DMS 273 (cell line): ENCODE results near the gene AFM.
"Not testable (repeated sequence)": the region's sequence is repeated elsewhere in the genome, so short reads cannot be mapped to it uniquely, and the experiment has no call there.

Experiments
- DNase-seq: peaks from one replicate; lab custom pipeline; 2025; ENCODE audit not compliant: unreplicated experiment; lab: John Stamatoyannopoulos, UW

Gene AFM

DNA sequence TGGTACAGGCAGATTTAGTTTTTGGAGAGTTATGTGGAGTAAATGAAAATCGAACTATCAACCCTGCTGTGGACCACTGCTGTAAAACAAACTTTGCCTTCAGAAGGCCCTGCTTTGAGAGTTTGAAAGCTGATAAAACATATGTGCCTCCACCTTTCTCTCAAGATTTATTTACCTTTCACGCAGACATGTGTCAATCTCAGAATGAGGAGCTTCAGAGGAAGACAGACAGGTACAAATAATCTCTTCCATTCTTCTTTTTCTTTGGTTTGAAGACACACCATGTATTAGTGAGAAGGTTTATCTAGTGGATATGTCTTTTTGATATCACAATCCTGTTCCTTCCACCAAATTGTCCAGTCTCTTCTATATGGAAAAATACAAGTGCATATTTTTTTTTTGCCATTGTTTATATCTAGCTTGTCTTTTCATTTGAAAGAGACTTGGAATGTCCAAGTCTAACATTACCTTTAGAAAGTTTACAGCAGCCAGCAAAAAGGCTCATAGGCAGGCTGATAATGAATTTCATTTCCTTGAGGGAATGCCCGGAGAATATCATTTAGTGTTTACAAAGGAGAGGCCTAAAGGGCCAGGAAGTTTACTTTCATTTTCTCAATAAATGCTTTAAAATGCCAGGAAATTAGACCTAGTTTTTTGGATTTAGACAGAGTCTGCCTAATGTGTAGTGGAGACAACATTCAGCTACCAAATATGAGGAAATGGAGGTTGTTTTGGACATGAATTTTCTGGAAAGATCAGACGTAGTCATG, 18.6 kb downstream of the AFM start:
- no peak for DNase-seq

DNA sequence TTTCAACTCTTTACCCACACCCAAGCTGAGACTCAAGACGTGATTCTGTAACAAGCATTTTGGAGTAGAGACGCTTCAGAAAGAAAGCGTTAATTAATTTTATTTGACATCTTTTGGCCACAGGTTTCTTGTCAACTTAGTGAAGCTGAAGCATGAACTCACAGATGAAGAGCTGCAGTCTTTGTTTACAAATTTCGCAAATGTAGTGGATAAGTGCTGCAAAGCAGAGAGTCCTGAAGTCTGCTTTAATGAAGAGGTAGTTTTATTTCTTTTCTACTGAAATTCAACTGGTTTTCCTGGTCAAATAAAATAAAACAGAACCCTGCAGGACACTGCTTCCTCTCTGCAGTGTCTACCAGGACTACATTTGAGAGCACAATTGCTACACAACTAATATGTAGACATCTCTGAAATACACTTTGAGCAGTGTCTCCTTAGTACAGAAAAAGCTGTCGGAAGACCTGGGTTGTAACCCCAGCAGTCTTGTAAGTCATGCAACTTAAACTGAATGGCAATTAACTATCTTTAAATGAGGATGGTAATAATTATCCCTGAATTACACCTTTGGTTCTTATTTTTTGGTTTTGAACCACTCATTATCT, 20.2 kb downstream of the AFM start:
- DNase-seq: no peak

DNA sequence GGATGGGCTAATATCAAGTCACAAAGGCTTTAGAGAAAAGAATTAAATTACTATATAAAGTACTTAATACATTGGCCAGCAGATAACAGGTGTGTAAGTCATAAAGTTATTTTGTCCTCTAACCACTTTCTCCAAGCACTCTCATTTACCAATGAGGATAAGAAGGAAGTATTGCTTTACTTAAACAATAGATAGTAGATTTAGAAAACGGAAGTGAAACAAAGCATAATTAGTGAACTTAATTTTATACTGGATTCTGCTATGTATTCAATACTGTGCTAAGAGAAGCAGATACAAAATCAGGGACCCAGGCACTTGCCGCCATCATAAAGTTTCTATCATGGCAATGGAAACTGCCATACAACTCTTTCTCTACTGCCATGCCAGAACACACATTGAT, 24.0 kb downstream of the AFM start:
- no peak for DNase-seq

DNA sequence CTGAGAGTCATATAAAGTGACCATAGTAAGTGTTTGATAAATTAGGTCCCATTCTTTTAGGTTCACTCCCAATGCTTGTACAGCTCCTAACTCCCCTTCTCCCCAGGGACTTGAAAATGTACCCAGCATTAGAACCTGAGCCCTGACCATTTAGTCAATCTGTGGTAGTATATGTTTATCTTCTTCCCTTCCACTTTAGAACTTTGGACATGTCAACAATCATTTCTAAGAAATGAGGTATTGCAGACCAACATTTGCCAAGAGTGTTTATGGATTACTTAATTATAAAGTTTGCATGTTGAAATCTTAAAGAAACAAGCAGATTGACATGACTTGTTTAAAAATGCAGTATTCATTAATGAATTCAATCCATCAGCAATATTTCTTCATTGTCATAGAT, 26.0 kb downstream of the AFM start:
- DNase-seq: no peak

DNA sequence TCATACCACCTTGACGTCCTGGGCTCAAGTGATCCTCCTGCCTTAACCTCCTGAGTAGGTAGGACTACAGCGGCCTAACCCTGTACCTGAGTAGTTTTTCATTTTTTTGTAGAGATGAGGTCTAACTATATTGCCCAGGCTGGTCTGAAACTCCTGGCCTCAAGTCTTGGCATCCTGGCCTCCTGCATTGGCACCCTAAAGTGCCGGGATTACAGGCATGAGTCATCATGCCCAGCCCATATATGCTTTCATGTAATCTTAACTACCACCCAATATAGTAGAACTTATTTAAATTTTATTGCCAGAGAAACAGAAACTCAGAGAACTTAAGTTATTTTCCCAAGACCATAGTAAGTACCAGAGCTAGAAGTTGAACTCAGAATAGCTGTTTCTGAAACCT, 27.1 kb downstream of the AFM start:
- no peak for DNase-seq

DNA sequence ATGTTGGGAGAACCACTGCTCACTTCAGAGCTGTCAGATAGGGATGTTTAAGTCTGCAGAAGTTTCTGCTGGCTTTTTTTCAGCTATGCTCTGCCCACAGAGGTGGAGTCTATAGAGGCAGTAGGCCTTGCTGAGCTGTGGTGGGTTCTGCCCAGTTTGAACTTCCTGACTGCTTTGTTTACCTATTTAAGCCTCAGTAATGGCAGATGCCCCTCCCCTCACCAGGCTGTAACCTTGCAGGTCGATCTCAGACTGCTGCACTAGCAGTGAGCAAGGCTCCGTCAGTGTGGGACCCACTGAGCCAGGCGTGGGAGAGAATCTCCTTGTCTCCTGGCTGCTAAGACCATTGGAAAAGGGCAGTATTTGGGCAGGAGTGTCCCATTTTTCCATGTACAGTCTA, 36.8 kb downstream of the AFM start:
- no peak for DNase-seq

DNA sequence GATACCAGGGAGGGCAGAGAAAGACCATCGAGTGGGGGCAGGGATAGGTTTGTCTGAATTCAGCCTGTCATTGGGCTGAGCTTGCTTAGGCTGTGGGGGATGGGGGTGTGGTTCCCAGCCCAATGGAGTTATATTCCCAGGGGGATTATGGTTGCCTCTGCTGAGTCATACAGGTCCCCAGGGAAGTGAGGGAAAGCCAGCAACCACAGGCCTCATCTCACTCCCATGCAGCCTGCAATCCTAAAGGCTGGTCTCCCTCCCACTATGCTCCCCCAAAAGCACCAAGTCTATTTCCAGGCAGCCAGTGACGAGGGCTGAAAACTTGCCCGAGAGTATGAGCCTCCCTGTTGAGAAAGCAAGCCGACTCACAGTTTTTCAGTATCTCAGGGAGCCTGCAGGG, 39.3 kb downstream of the AFM start:
- no peak for DNase-seq

DNA sequence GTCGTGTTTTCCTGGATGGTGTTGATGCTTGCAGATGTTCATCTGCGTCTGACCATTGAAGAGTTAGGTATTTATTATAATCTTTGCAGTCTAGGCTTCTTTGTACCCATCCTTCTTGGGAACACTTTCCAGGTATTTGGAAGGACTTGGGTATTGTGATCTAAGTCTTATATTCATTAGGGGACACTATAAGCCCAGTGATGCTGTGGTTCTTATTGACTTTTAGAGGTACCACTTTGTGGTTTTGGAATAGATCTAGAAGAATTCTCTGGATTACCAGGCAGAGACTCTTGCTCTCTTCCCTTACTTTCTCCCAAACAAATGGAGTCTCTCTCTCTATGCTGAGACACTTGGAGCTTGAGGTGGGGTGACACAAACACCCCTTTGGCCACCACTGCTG, 41.6 kb downstream of the AFM start:
- no peak for DNase-seq

DNA sequence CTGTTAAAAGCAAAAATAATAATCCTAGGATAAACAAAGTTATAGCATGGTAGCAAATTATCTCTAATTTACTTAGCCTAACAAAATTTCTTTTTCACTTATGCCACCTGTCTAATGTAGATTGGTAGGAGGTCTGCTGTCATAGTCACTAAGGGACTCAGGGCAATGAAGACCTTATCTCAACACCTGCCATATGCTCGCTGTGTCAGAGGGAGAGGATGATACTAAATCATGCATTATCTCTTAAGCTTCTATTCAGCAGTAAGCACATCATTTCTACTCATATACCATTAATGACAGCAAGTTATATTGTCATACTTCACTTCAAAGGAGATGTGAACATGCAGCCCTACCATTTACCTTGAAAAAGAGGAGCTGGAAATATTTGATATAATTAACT, 44.1 kb downstream of the AFM start:
- DNase-seq: no peak

DNA sequence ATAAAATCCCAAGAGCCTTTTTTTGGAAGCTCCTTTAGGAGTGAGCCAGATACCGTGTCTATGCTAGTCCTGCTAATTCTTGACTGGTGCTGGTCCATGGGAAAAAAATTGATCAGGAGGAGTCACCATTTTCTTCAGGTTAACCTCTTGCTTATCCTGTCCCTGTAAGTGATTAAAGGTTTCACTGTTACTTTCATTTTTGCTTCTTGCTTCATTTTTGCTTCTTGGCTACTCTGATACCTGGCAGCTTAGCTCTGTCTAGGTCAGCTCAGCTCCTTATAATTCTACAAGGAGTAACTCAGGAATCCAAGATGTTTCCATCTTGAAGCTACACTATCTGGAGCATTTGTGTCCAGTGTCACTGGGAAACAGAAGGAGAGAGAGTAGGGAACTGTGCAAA, 45.7 kb downstream of the AFM start:
- DNase-seq: no peak

DNA sequence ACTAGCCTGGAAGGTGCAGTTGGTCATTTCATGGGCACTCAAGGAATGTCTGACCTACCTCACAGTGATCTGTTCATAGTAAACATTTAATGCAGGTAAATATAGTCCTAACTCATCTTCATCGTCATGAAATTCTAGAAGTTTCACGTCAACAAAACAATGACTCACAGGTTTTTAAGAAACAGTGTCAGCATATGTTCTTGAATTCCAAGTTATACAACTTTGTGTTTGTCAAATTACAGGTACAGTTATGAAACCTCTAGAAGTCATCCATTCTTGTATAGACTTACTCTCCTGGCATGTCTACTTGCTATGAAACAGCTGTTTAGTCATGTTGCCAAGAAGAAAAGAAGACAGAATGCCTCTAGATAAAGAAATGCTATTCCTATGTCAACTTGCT, 46.6 kb downstream of the AFM start:
- no peak for DNase-seq

DNA sequence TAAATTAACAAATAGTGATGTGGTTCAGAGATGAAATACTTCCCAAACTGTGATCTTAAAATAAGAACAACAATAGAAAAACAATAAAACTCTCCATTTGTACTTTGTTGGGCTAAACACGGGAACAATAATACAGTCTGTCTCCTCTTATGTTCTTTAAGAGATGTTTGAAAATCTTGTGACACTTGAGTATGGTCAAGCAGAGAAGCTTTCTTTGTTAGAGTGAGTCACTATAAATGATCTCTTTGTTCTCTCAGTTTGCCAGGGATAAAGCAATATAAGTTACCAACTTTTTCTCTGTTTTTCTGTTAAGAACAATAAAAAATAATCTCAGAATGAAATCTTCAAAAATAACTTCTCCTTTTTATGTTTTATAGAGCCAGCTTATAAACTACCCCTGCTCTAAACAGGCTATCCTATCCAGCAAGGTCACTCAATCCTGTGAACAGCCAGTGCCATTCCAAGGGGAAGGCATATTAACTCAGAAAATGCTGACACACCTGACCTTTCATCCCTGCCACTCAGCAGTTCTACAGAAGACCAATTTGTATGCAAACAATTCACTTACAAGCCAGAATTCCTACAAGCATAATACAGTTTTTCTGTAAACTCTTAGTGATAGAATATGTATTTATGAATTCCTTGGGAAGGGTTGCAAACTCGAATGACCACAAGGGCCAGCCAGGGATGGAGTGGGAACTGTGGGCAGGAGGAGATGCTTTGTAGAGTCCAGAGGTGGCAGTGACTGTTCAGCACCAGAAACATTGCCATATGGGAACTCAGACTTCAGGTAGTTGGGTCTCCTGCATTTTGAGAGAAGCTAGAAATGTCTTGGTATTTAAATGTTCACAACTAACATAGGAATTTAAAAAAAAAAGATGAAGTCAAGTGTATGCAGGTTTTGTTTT, 52.2 kb downstream of the AFM start:
- no peak for DNase-seq

DNA sequence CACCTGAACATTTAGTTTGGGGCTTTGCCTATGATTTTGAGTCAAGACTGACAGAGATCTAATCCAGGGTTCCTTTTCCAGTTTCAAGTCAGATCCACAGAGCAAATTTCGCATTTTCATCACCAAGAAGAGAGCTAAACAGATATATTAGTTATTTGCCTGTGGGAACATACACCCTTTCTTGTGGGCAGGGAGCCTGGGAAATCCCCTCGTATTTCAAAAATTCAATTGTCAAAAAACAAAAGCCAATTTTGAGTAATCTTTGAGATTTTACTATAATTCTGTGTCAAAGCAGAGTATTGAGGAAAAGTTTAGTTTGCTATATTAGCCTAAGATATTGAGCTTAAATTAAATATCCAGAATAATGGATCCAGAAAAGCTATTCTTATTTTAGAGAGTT, 56.6 kb downstream of the AFM start:
- DNase-seq: no peak

DNA sequence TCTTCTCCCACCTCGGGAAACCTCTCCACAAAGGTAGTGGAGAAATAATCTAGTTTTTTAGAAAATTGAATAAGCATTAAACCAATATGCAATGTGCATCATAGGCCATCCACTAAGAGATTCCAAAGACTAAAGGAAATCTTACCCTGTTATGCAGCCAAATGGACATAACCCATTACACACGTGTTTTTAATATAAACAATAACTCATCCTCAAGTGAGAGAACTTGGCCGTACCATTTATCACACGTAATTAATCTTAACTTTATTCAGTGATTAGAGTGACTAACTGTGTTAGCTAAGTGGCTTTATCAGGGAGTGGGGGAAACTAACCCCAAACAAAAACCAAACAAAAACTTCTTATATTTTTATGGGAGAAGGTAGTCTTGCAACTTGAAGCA, 57.8 kb downstream of the AFM start:
- no peak for DNase-seq

DNA sequence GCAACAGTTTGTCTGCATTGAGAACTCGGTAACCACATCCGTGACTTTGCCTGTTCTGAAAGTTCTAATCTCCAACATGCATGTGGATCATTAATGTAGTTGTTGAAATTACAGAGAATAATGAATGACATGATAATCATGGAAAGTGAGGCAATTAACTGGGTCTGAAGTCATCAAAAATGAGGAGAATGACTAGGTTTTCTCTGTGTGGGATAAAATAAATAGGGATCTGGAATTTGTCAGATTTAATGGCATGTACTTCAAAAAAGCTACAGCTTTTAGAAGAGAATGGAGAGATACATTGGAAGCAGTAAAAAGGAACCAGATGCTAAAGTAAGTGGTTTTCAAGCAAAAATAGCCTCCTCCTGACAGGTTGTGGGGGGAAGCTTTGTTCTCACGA, 59.3 kb downstream of the AFM start:
- no peak for DNase-seq

DNA sequence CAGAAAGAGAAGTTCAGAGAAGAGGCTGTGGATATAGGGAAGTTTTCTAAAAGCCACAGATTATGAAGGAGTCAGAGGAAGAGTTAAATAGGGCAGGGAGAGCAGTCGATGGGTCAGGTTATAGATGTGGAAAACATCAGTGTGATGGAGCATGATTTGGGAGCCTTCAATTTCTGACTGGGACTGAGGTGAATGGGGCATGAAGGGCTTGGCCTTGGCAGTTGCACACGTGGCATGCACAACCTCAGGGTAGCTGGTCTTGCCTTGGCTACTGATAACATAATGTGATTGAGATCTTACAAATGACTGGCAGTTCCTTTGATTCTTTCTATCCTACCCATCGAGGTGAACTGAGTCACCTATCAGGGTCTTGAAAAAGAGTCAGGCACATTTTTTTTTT, 59.7 kb downstream of the AFM start:
- DNase-seq: no peak

DNA sequence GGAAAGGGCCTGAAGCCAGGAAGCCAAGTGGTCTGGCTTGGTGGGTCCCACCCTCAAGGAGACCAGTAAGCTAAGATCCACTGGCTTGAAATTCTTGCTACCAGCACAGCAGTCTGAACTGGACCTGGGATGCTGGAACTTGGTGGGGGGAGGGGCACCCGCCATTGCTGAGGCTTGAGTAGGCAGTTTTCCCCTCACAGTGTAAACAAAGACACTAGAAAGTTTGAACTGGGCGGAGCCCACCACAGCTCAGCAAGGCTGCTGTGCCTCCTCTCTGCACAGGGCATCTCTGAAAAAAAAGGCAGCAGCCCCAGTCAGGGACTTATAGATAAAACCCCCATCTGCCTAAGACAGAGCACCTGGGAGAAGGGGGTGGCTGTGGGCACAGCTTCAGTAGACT, 63.1 kb downstream of the AFM start:
- no peak for DNase-seq

DNA sequence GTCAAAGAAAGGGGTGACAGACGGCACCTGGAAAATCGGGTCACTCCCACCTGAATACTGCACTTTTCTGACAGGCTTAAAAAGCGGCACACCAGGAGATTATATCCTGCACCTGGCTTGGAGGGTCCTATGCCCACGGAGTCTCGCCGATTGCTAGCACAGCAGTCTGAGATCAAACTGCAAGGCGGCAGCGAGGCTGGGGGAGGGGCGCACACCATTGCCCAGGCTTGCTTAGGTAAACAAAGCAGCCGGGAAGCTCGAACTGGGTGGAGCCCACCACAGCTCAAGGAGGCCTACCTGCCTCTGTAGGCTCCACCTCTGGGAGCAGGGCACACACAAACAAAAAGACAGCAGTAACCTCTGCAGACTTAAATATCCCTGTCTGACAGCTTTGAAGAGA, 69.3 kb downstream of the AFM start:
- not testable (repeated sequence) for DNase-seq
